Subcutaneous adipose tissue (tissue), 4 donors: Measurements from ENCODE around the gene COLQ. TPM values are rescaled to one million over a fixed set of nuclear protein-coding genes. Genes with fewer than 3 reads are reported as not detected.

Source experiments
- CTCF ChIP-seq: fragments of 450-650 bp; IDR thresholded peaks from one replicate; pipeline ENCODE4 v1.5.1; 2016; ENCODE audit warnings: low read depth, mild to moderate bottlenecking, control low read depth, antibody characterized with exemption, moderate library complexity
- total RNA-seq, 4 donors: library from RNA; depleted of rRNA; stranded (reverse); fragments of >200 nt; gene quantifications; one replicate each; pipeline ENCODE4 v1.1.0, GENCODE V29; 2016

Gene COLQ
- total RNA-seq, 4 donors from 2014 or later: 2.0 to 5.1 (median 3.5) TPM

GRCh38 chr3:15531346-15531745 lies 9.8 kb upstream of the COLQ start:
- no peak for TF ChIP-seq CTCF

- TF ChIP-seq CTCF: no peak
These were observed 7.5 kb upstream of the COLQ start for GRCh38 chr3:15528854-15529537.

- TF ChIP-seq CTCF: no peak
These were observed 5.5 kb upstream of the COLQ start for GRCh38 chr3:15527031-15527459.

- TF ChIP-seq CTCF: no peak
These were observed 4.3 kb upstream of the COLQ start for GRCh38 chr3:15525790-15526189.

- TF ChIP-seq CTCF: no peak
These were observed 2.3 kb upstream of the COLQ start for GRCh38 chr3:15523660-15524417.

GRCh38 chr3:15522016-15522415 lies 510 bp upstream of the COLQ start:
- no peak for TF ChIP-seq CTCF

GRCh38 chr3:15520804-15521572 lies 518 bp downstream of the COLQ start:
- no peak for TF ChIP-seq CTCF
